DMS53 treated with DMSO at 0.1 percent for 48 hours (cell line): ENCODE measurements around the gene NEK6.

Source experiments
- DNase-seq: peaks from one replicate; lab custom pipeline; 2025; ENCODE audit not compliant: unreplicated experiment; lab: John Stamatoyannopoulos, UW

Gene NEK6

GRCh38 chr9:124260769-124261603 is 3.2 kb downstream of the NEK6 start:
- peak; percentile 34 for DNase-seq

DNA sequence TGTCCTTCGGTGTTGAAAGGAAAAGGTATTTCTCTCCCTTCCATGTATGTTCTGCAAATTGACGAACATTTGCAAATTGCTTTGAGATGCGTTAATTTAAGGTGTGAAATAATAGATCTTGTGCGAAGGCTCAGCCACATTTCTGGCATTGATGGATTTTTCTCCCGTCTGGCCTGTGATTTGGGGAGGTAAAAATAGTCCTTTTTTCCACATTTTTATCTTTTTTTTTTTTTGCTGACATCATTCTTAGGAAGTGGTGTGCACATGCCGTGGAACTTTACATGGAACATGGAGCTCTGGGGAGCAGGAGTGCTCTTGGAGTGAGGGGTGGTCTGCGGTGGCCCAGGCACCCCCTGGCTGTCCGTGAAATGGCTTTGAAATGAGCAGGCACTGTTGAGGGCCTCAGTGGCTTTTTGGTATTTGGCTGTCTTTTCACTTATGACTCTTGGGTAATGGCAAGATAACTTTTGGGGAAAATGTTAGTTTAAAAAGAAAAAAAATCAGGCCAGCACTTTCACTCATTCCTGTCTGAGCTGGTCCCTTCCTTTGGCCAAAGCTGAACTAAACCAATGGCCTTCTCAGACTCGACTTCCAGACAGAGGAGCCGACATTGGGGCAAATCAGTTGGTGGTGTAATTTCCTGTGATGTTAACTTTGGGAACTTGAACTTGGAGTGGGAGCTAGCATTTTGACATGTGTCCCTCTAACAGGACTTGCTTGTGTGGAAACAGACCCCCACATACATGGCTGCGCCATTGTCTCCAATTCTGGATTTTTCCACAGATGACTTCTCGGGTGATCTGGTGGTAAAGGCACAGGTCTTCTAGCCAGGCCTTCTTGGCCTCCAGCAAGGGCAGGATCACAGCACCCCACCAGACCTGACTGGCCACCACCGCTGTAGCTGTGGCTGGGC is 4.2 kb downstream of the NEK6 start:
- no peak for DNase-seq

- no peak for DNase-seq
These were observed 4.9 kb downstream of the NEK6 start for GRCh38 chr9:124262649-124262972.

DNA sequence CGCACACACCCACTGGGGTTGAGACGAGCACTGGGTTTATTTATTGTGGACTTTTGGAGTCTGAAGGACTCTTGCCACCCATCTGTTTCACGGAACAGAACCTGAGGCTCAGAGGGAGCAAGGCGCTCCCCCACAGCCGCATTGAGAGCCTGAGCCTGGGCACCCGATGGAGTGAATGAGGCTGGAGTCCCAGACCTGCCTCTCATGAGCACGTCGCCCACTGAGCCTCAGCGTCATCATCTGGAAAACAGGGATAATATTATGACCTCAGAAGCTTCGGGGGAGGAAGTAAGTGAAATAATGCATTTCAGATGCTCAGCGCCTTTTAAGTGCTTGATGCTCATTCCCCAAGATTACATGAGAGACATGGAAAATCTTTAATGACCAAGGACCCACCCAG is 5.5 kb downstream of the NEK6 start:
- DNase-seq: no peak

GRCh38 chr9:124263800-124264426 is 6.2 kb downstream of the NEK6 start:
- DNase-seq: peak; percentile 8

GRCh38 chr9:124264823-124265233 is 7.1 kb downstream of the NEK6 start:
- DNase-seq: no peak

DNA sequence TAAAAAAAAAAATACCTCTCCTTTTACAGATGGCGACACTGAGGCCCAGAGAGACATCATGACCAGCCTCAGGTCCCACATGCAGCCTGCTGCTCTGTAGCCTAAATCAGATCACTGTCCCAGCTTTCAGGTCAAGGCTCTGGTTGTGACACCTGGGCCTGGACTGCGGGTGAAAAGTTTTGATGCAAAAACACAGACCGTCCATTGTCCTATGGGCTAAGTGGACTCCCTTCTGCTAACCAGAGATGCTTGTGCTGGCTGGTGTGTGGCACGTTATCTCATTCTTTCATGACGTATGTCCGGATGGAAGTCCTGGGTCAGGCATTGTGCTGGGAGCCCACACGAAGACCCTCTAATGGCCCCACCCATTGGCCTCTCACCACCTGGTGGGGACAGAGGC is 7.8 kb downstream of the NEK6 start:
- no peak for DNase-seq

GRCh38 chr9:124266139-124266825 is 8.5 kb downstream of the NEK6 start:
- DNase-seq: no peak

DNA sequence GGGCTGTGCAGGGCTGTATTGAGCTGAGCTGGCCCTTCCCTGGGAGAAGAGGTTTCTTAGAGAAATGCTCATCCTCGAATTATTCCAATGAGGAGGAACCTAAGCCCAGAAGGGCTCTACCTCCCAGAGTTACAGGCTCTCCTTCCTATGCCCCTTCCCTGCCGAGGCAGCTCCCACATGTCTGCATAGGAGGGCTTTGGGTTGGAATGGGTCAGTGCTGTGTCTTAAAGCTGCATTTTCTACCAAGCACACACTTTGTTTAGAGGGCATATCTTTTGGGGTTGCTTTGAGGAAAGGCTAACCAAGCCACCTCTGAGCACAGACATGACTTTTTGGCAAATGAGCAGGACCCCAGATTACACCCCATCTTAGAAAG is 9.1 kb downstream of the NEK6 start:
- DNase-seq: no peak

DNA sequence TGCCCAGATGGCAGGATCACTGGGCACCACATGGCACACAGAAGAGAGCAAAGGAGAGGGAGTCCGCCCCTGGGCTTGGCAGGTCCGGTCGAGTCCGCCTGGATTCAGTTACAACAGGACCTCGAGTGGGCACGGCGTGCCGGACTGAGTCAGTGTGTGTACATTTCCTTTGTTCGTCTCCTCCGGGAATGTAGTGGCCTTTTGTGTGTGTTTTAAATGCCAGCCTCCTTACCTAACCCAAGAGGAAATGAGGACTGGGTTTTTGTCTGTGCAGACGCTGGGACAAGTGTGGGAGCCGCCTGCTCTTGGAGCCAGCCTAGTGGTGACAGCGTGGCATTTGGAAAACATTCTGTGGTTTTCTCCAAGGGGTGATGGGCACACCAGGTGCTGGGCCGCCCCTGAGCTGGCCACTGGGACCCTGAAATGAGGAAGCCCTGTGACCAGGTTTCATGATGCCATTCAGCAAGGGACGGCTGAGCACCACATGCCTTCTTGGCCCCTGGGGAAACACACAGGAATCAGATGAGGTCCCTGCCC is 9.6 kb downstream of the NEK6 start:
- DNase-seq: peak; percentile 96

DNA sequence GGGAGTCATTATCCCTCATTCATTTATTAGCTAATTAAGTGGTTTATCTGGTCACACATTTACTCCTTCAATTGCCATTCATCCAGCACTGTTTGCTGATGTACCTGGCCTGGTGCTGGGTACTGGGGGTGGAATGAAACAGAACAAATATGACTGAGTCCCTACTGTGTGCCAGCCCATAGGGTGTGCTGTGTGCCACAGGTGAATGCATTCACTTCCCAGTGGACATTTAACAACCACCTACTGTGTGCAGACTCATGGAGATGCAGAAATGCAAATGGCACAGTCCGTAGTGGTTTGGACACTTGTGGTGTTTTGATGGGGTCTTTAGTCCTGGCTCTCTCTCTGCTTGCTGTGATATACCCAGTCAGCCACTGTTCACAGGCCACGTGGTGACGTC is 10.5 kb downstream of the NEK6 start:
- DNase-seq: no peak

- no peak for DNase-seq
These were observed 10.9 kb downstream of the NEK6 start for GRCh38 chr9:124268661-124269060.

- DNase-seq: no peak
These were observed 11.8 kb downstream of the NEK6 start for GRCh38 chr9:124269556-124269955.

DNA sequence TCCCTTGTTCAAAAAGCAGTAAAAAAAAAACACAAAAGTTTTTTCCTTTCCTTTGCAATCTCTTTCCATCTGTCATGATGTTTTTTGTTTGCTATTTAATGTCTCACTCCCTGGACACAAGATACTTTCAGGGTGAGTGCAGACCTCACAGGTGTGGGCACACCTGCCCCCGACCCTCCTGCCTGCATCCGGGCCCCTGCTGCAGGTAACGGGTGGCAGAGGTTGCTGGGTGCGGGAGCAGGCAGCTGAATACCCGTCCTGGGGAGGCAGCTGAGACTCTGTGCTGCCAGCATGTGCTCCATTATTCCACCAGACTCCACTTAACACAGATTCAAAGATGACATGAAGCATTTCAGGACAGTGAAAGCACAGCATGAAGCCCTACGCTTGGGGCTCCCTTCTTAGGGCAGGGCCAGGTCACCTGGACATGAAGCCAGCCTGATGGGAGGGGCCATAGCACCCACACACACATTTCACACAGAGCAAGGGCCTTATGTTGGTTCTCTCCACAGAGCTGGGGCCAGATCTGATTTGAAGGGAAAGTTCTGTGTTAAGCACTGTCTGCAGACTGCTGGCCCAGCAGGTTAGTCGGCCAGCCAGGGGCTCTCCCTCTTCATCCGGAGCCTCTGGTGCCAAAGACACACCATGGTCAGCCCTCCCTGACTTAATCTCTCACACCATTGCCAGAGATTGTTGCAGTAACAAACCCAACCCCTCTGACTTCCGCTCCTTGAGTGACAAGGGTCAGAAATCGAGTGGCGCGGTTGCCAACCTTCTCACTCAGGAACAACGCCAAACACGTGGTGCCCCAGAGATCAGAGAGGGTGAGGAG is 13.0 kb downstream of the NEK6 start:
- no peak for DNase-seq

GRCh38 chr9:124271660-124272059 is 13.9 kb downstream of the NEK6 start:
- DNase-seq: no peak

DNA sequence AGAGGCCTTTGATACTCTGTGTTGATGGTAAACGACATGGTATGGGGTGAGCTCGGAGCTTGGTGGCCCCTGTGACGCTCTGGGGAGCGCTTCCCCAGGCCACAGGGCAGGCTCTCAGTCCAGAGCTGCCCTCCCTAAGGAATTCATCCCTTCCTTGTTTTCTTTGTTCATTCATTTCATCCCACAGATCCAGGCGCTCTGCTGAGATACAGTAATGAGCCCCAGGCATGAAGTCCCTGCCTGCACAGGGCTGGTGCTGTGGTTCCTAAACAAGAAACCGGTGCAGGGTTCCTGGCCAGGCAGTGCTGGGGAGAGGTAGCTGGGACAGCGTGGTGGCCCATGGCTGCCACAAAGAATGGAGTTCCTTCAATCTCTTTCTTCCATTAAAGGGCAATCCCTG is 14.4 kb downstream of the NEK6 start:
- DNase-seq: no peak

GRCh38 chr9:124272979-124273378 is 15.2 kb downstream of the NEK6 start:
- no peak for DNase-seq

GRCh38 chr9:124273427-124274160 is 15.8 kb downstream of the NEK6 start:
- no peak for DNase-seq

- DNase-seq: no peak
These were observed 16.5 kb downstream of the NEK6 start for GRCh38 chr9:124274226-124274625.
